DOHH2 (cell line): Measurements from ENCODE around the gene SYK.

Experiments
- H3F3A ChIP-seq: fragments of 200-600 bp; sonication (generic), shearing (Covaris generic); 2 replicates; pipeline ENCODE4 v1.6.0; 2016; ENCODE audit warnings: antibody characterized with exemption, mild to moderate bottlenecking; ENCODE audit not compliant: control insufficient read depth, insufficient read depth
- H3K27ac ChIP-seq: fragments of 200-600 bp; sonication (generic); 2 replicates; pipeline ENCODE4 v1.5.1; 2014; ENCODE audit warnings: low read depth, mild to moderate bottlenecking, low read length, moderate library complexity
- H3K27me3 ChIP-seq: fragments of 200-600 bp; sonication (generic); 2 replicates; pipeline ENCODE4 v1.6.1; 2014; ENCODE audit warnings: mild to moderate bottlenecking, low read length, mixed read lengths; ENCODE audit not compliant: control insufficient read depth
- H3K36me3 ChIP-seq: fragments of 200-600 bp; sonication (generic); 2 replicates; pipeline ENCODE4 v1.6.1; 2014; ENCODE audit warnings: mild to moderate bottlenecking, low read length, moderate library complexity, mixed read lengths; ENCODE audit not compliant: control insufficient read depth
- H3K4me1 ChIP-seq: fragments of 200-600 bp; sonication (generic); 2 replicates; pipeline ENCODE4 v1.6.1; 2014; ENCODE audit warnings: mild to moderate bottlenecking, low read length, mixed read lengths; ENCODE audit not compliant: control insufficient read depth
- H3K4me2 ChIP-seq: fragments of 200-600 bp; sonication (generic); 2 replicates; pipeline ENCODE4 v1.6.0; 2014; ENCODE audit warnings: mild to moderate bottlenecking, low read length, moderate library complexity
- H3K4me3 ChIP-seq: fragments of 200-600 bp; sonication (generic); 2 replicates; pipeline ENCODE4 v1.5.1; 2014; ENCODE audit warnings: mild to moderate bottlenecking, low read length, mixed read lengths
- H3K79me2 ChIP-seq: fragments of 200-600 bp; sonication (generic); 2 replicates; pipeline ENCODE4 v1.6.1; 2014; ENCODE audit warnings: mild to moderate bottlenecking, low read length, mixed read lengths; ENCODE audit not compliant: control insufficient read depth
- H3K9me2 ChIP-seq: fragments of 200-600 bp; sonication (generic); replicated peaks from 2 replicates; pipeline ENCODE4 v1.6.1; 2014; ENCODE audit warnings: mild to moderate bottlenecking, low read length, mixed read lengths; ENCODE audit not compliant: control insufficient read depth
- H3K9me3 ChIP-seq: fragments of 200-600 bp; sonication (generic); 2 replicates; pipeline ENCODE4 v1.6.1; 2014; ENCODE audit warnings: antibody characterized with exemption, low read length, mixed read lengths; ENCODE audit not compliant: control insufficient read depth, insufficient read depth
- H4K20me1 ChIP-seq: fragments of 200-600 bp; sonication (generic); 2 replicates; pipeline ENCODE4 v1.6.0; 2014; ENCODE audit warnings: low read depth, mild to moderate bottlenecking, antibody characterized with exemption, low read length, moderate library complexity; ENCODE audit not compliant: control insufficient read depth, insufficient read depth
- CTCF ChIP-seq: fragments of 200-600 bp; sonication (generic); IDR thresholded peaks from one replicate; pipeline ENCODE4 v1.5.1; 2014; ENCODE audit warnings: antibody characterized with exemption, mild to moderate bottlenecking, low read depth, low read length; ENCODE audit not compliant: poor library complexity, severe bottlenecking
- EZH2phosphoT487 ChIP-seq: fragments of 200-600 bp; sonication (generic); IDR thresholded peaks from 2 replicates; pipeline ENCODE4 v1.6.1; 2017; ENCODE audit warnings: borderline replicate concordance, mild to moderate bottlenecking, antibody characterized with exemption, low read length, moderate library complexity, mixed read lengths

The SYK gene

DNA sequence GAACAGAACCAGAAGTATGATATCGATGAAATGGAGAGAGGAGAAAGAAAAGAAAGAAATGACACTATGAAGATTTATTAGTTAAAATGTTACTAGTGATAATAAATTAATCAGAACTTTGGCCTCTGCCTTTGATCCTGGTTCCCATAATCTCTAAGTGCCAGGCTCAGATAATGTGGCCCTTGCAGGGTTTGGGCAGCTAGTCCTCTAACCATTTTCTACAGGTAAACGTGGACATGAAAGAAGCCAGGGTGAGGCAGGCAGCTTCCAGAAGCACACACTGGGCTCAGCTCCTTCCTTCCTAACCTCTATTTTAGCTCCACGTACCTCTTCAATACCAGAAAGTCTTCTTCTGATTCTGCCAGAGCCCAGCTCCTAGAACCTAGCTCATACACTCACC, 30.6 kb downstream of the SYK start:
- no peak for TF ChIP-seq CTCF
- no peak for TF ChIP-seq EZH2phosphoT487
- H4K20me1 ChIP-seq, result peaks cover under 1% of the 10 kb centered on the region; the same call in 1 of the 2 replicates
- peaks cover 93% of the 10 kb centered on the region for H3K4me1 ChIP-seq
- peaks cover 87% of the 10 kb centered on the region for H3K36me3 ChIP-seq
- H3K27ac ChIP-seq, result peak overlapping the region; percentile 97
- no peaks in the 10 kb centered on the region for H3K9me2 ChIP-seq
- H3K4me2 ChIP-seq, result peak overlapping the region; percentile 78
- no peaks in the 10 kb centered on the region for H3K9me3 ChIP-seq
- peaks cover 99% of the 10 kb centered on the region for H3K79me2 ChIP-seq
- no peaks in the 10 kb centered on the region for H3K27me3 ChIP-seq
- peak overlapping the region; percentile 26 for H3K4me3 ChIP-seq
- H3F3A ChIP-seq, result peaks cover 32% of the 10 kb centered on the region

GRCh38 chr9:90834828-90835595, 33.4 kb downstream of the SYK start:
- Histone ChIP-seq H3K9me2 (no peaks in the 10 kb centered on the region), H3K9me3 (no peaks in the 10 kb centered on the region), H4K20me1 (peaks cover 12% of the 10 kb centered on the region), H3K27me3 (no peaks in the 10 kb centered on the region), H3K36me3 (peaks cover 89% of the 10 kb centered on the region), H3K4me3 (peak overlapping the region; percentile 20), H3K79me2 (peaks cover 99% of the 10 kb centered on the region), H3F3A (peaks cover 19% of the 10 kb centered on the region), H3K4me1 (peaks cover 80% of the 10 kb centered on the region), H3K4me2 (peak overlapping the region; percentile 34), H3K27ac (peak overlapping the region; percentile 24; the same call in 1 of the 2 replicates)
- TF ChIP-seq EZH2phosphoT487, result no peak
- no peak for TF ChIP-seq CTCF

- peaks cover 100% of the 10 kb centered on the region for H3K79me2 ChIP-seq
- peak overlapping the region; percentile 22 for H3K27ac ChIP-seq
- no peak overlapping the region for H3K4me2 ChIP-seq
- no peaks in the 10 kb centered on the region for H3K9me2 ChIP-seq
- H3F3A ChIP-seq, result peaks cover 19% of the 10 kb centered on the region
- peaks cover 65% of the 10 kb centered on the region for H3K4me1 ChIP-seq
- no peak for TF ChIP-seq CTCF
- no peak for TF ChIP-seq EZH2phosphoT487
- peaks cover 96% of the 10 kb centered on the region for H3K36me3 ChIP-seq
- H3K4me3 ChIP-seq, result no peak overlapping the region
- no peaks in the 10 kb centered on the region for H3K9me3 ChIP-seq
- H4K20me1 ChIP-seq, result peaks cover 22% of the 10 kb centered on the region
- H3K27me3 ChIP-seq, result no peaks in the 10 kb centered on the region
Measured at GRCh38 chr9:90836411-90837080, 34.9 kb downstream of the SYK start.
